ENCODE results near the gene CELA2A. TPM values are rescaled to one million over a fixed set of nuclear protein-coding genes. Genes with fewer than 3 reads are reported as not detected.

Gene CELA2A
- polyA plus RNA-seq, 2 donors: not detected

- Histone ChIP-seq H3K36me3 (ENCODE audit: control insufficient read depth in 2 of 2, insufficient read depth in 2 of 2, low read length in 1 of 2) (peaks cover 14 to 15% of the 10 kb centered on the region in 2 donors), H3K27me3 (ENCODE audit: control insufficient read depth in 1 of 2, insufficient read depth in 2 of 2, low read length in 2 of 2) (no peaks in the 10 kb centered on the region), H3K4me3 (ENCODE audit: low read depth in 1 of 2, low read length in 2 of 2) (no peak overlapping the region), H3K27ac (ENCODE audit: low read depth in 2 of 2, low read length in 1 of 2) (no peak overlapping the region), H3K4me1 (ENCODE audit: control insufficient read depth in 2 of 2, insufficient read depth in 2 of 2, low read length in 1 of 2) (no peaks in the 10 kb centered on the region), H3K9me3 (ENCODE audit: control insufficient read depth in 2 of 2, insufficient read depth in 1 of 2, low read depth in 1 of 2, low read length in 1 of 2) (no peaks in the 10 kb centered on the region)
- 60 to 65% methylated on average over 17 of the region's 17 CpGs for WGBS, 2 donors
Observed at GRCh38 chr1:15501208-15502032, 44.9 kb downstream of the CELA2A start.

GRCh38 chr1:15504436-15504835 is 47.9 kb downstream of the CELA2A start:
- H3K4me1 ChIP-seq (ENCODE audit: control insufficient read depth in 2 of 2, insufficient read depth in 2 of 2, low read length in 1 of 2): no peaks in the 10 kb centered on the region
- no peak overlapping the region for H3K4me3 ChIP-seq (ENCODE audit: low read depth in 1 of 2, low read length in 2 of 2)
- peaks cover 19 to 20% of the 10 kb centered on the region in 2 donors for H3K36me3 ChIP-seq (ENCODE audit: control insufficient read depth in 2 of 2, insufficient read depth in 2 of 2, low read length in 1 of 2)
- 88 to 93% methylated on average over 4 of the region's 4 CpGs for WGBS, 2 donors
- no peak overlapping the region for H3K27ac ChIP-seq (ENCODE audit: low read depth in 2 of 2, low read length in 1 of 2)
- H3K9me3 ChIP-seq (ENCODE audit: control insufficient read depth in 2 of 2, insufficient read depth in 1 of 2, low read depth in 1 of 2, low read length in 1 of 2): no peaks in the 10 kb centered on the region
- H3K27me3 ChIP-seq (ENCODE audit: control insufficient read depth in 1 of 2, insufficient read depth in 2 of 2, low read length in 2 of 2): no peaks in the 10 kb centered on the region

GRCh38 chr1:15506831-15507230 is 50.3 kb downstream of the CELA2A start:
- Histone ChIP-seq H3K36me3 (ENCODE audit: control insufficient read depth in 2 of 2, insufficient read depth in 2 of 2, low read length in 1 of 2) (peaks cover 19 to 20% of the 10 kb centered on the region in 2 donors), H3K4me1 (ENCODE audit: control insufficient read depth in 2 of 2, insufficient read depth in 2 of 2, low read length in 1 of 2) (no peaks in the 10 kb centered on the region), H3K27me3 (ENCODE audit: control insufficient read depth in 1 of 2, insufficient read depth in 2 of 2, low read length in 2 of 2) (no peaks in the 10 kb centered on the region), H3K9me3 (ENCODE audit: control insufficient read depth in 2 of 2, insufficient read depth in 1 of 2, low read depth in 1 of 2, low read length in 1 of 2) (no peaks in the 10 kb centered on the region), H3K4me3 (ENCODE audit: low read depth in 1 of 2, low read length in 2 of 2) (no peak overlapping the region), H3K27ac (ENCODE audit: low read depth in 2 of 2, low read length in 1 of 2) (no peak overlapping the region)
- WGBS, 2 donors: 94 to 96% methylated on average over 17 of the region's 17 CpGs

- H3K4me1 ChIP-seq (ENCODE audit: control insufficient read depth in 2 of 2, insufficient read depth in 2 of 2, low read length in 1 of 2): no peaks in the 10 kb centered on the region
- H3K9me3 ChIP-seq (ENCODE audit: control insufficient read depth in 2 of 2, insufficient read depth in 1 of 2, low read depth in 1 of 2, low read length in 1 of 2): no peaks in the 10 kb centered on the region
- no peaks in the 10 kb centered on the region for H3K27me3 ChIP-seq (ENCODE audit: control insufficient read depth in 1 of 2, insufficient read depth in 2 of 2, low read length in 2 of 2)
- 84 to 96% methylated on average over 5 of the region's 5 CpGs for WGBS, 2 donors
- H3K27ac ChIP-seq (ENCODE audit: low read depth in 2 of 2, low read length in 1 of 2): no peak overlapping the region
- no peak overlapping the region for H3K4me3 ChIP-seq (ENCODE audit: low read depth in 1 of 2, low read length in 2 of 2)
- H3K36me3 ChIP-seq (ENCODE audit: control insufficient read depth in 2 of 2, insufficient read depth in 2 of 2, low read length in 1 of 2): peaks cover 20 to 21% of the 10 kb centered on the region in 2 donors
Observed at GRCh38 chr1:15507278-15507677, 50.7 kb downstream of the CELA2A start.

GRCh38 chr1:15508700-15509487 is 52.4 kb downstream of the CELA2A start:
- Histone ChIP-seq H3K9me3 (ENCODE audit: control insufficient read depth in 2 of 2, insufficient read depth in 1 of 2, low read depth in 1 of 2, low read length in 1 of 2) (no peaks in the 10 kb centered on the region), H3K36me3 (ENCODE audit: control insufficient read depth in 2 of 2, insufficient read depth in 2 of 2, low read length in 1 of 2) (peaks cover 15 to 18% of the 10 kb centered on the region in 2 donors), H3K27me3 (ENCODE audit: control insufficient read depth in 1 of 2, insufficient read depth in 2 of 2, low read length in 2 of 2) (no peaks in the 10 kb centered on the region), H3K4me3 (ENCODE audit: low read depth in 1 of 2, low read length in 2 of 2) (no peak overlapping the region), H3K4me1 (ENCODE audit: control insufficient read depth in 2 of 2, insufficient read depth in 2 of 2, low read length in 1 of 2) (no peaks in the 10 kb centered on the region), H3K27ac (ENCODE audit: low read depth in 2 of 2, low read length in 1 of 2) (no peak overlapping the region)
- 83 to 94% methylated on average over 12 of the region's 12 CpGs for WGBS, 2 donors

GRCh38 chr1:15509586-15509985 is 53.1 kb downstream of the CELA2A start:
- H3K36me3 ChIP-seq (ENCODE audit: control insufficient read depth in 2 of 2, insufficient read depth in 2 of 2, low read length in 1 of 2): peaks cover 15 to 18% of the 10 kb centered on the region in 2 donors

GRCh38 chr1:15510611-15511405 is 54.3 kb downstream of the CELA2A start:
- no peaks in the 10 kb centered on the region for H3K27me3 ChIP-seq (ENCODE audit: control insufficient read depth in 1 of 2, insufficient read depth in 2 of 2, low read length in 2 of 2)
- H3K36me3 ChIP-seq (ENCODE audit: control insufficient read depth in 2 of 2, insufficient read depth in 2 of 2, low read length in 1 of 2): peaks cover 7 to 11% of the 10 kb centered on the region in 2 donors
- WGBS, 2 donors: 88 to 96% methylated on average over 8 of the region's 8 CpGs
- no peak overlapping the region for H3K4me3 ChIP-seq (ENCODE audit: low read depth in 1 of 2, low read length in 2 of 2)
- no peaks in the 10 kb centered on the region for H3K9me3 ChIP-seq (ENCODE audit: control insufficient read depth in 2 of 2, insufficient read depth in 1 of 2, low read depth in 1 of 2, low read length in 1 of 2)
- H3K27ac ChIP-seq (ENCODE audit: low read depth in 2 of 2, low read length in 1 of 2): no peak overlapping the region
- no peaks in the 10 kb centered on the region for H3K4me1 ChIP-seq (ENCODE audit: control insufficient read depth in 2 of 2, insufficient read depth in 2 of 2, low read length in 1 of 2)

More at GRCh38 chr1:15509586-15509985, 53.1 kb downstream of the CELA2A start:
- Histone ChIP-seq H3K4me1 (ENCODE audit: control insufficient read depth in 2 of 2, insufficient read depth in 2 of 2, low read length in 1 of 2) (no peaks in the 10 kb centered on the region), H3K27me3 (ENCODE audit: control insufficient read depth in 1 of 2, insufficient read depth in 2 of 2, low read length in 2 of 2) (no peaks in the 10 kb centered on the region), H3K27ac (ENCODE audit: low read depth in 2 of 2, low read length in 1 of 2) (no peak overlapping the region), H3K4me3 (ENCODE audit: low read depth in 1 of 2, low read length in 2 of 2) (no peak overlapping the region), H3K9me3 (ENCODE audit: control insufficient read depth in 2 of 2, insufficient read depth in 1 of 2, low read depth in 1 of 2, low read length in 1 of 2) (no peaks in the 10 kb centered on the region)
- WGBS, 2 donors: 84 to 85% methylated on average over 7 of the region's 7 CpGs

GRCh38 chr1:15513192-15513591 is 56.7 kb downstream of the CELA2A start:
- peaks cover 0 to 4% of the 10 kb centered on the region in 2 donors for H3K36me3 ChIP-seq (ENCODE audit: control insufficient read depth in 2 of 2, insufficient read depth in 2 of 2, low read length in 1 of 2)
- H3K4me3 ChIP-seq (ENCODE audit: low read depth in 1 of 2, low read length in 2 of 2): no peak overlapping the region
- WGBS, 2 donors: 85 to 86% methylated on average over 4 of the region's 4 CpGs
- H3K9me3 ChIP-seq (ENCODE audit: control insufficient read depth in 2 of 2, insufficient read depth in 1 of 2, low read depth in 1 of 2, low read length in 1 of 2): no peaks in the 10 kb centered on the region
- no peaks in the 10 kb centered on the region for H3K27me3 ChIP-seq (ENCODE audit: control insufficient read depth in 1 of 2, insufficient read depth in 2 of 2, low read length in 2 of 2)
- H3K27ac ChIP-seq (ENCODE audit: low read depth in 2 of 2, low read length in 1 of 2): no peak overlapping the region
- H3K4me1 ChIP-seq (ENCODE audit: control insufficient read depth in 2 of 2, insufficient read depth in 2 of 2, low read length in 1 of 2): peaks cover 0 to 3% of the 10 kb centered on the region in 2 donors

- H3K9me3 ChIP-seq (ENCODE audit: control insufficient read depth in 2 of 2, insufficient read depth in 1 of 2, low read depth in 1 of 2, low read length in 1 of 2): no peaks in the 10 kb centered on the region
- H3K27me3 ChIP-seq (ENCODE audit: control insufficient read depth in 1 of 2, insufficient read depth in 2 of 2, low read length in 2 of 2): no peaks in the 10 kb centered on the region
- H3K4me3 ChIP-seq (ENCODE audit: low read depth in 1 of 2, low read length in 2 of 2): no peak overlapping the region
- H3K36me3 ChIP-seq (ENCODE audit: control insufficient read depth in 2 of 2, insufficient read depth in 2 of 2, low read length in 1 of 2): peaks cover 0 to 4% of the 10 kb centered on the region in 2 donors
- H3K4me1 ChIP-seq (ENCODE audit: control insufficient read depth in 2 of 2, insufficient read depth in 2 of 2, low read length in 1 of 2): peaks cover 0 to 3% of the 10 kb centered on the region in 2 donors
- H3K27ac ChIP-seq (ENCODE audit: low read depth in 2 of 2, low read length in 1 of 2): no peak overlapping the region
- WGBS, 2 donors: 91 to 92% methylated on average over 3 of the region's 3 CpGs
Observed at GRCh38 chr1:15513919-15514318, 57.4 kb downstream of the CELA2A start.
